ENCODE data around the gene MOXD1.

DNA sequence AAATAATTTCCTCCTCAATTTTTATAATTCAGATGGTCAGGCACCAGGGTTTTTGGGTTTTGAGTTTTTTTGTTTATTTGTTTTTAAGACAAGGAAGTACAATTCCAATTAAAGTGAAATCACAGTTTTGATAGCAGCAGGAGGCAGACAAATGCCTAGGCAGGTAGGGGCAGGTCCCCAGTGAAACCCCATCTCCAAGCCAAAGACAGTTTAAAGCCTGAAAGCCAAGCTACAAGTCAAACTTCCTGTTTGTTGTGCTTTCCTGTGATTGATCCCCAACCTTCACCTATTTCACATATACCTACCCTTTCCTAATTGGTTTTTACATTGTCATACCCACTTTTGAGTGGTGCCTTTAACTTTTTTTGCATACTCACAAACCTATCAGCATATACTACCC is 149.6 kb downstream of the MOXD1 start:
- no peak for TF ChIP-seq MXI1 (conservative IDR thresholded peaks at IDR 0.05; ENCODE audit: poor library complexity, severe bottlenecking)
- TF ChIP-seq CTCF (IDR thresholded peaks at IDR 0.05; ENCODE audit: poor library complexity, severe bottlenecking) = no peak
- no peak for TF ChIP-seq EZH2 (IDR thresholded peaks at IDR 0.05; ENCODE audit: borderline replicate concordance, insufficient read depth, low read length, poor library complexity, severe bottlenecking)
- TF ChIP-seq TAF1 (IDR thresholded peaks at IDR 0.05; ENCODE audit: low read depth) = no peak
- no peak for TF ChIP-seq EP300 (conservative IDR thresholded peaks at IDR 0.05; ENCODE audit: poor library complexity, severe bottlenecking)
- TF ChIP-seq POLR2AphosphoS5 (IDR thresholded peaks at IDR 0.05) = no peak
- TF ChIP-seq, protein P1, sequence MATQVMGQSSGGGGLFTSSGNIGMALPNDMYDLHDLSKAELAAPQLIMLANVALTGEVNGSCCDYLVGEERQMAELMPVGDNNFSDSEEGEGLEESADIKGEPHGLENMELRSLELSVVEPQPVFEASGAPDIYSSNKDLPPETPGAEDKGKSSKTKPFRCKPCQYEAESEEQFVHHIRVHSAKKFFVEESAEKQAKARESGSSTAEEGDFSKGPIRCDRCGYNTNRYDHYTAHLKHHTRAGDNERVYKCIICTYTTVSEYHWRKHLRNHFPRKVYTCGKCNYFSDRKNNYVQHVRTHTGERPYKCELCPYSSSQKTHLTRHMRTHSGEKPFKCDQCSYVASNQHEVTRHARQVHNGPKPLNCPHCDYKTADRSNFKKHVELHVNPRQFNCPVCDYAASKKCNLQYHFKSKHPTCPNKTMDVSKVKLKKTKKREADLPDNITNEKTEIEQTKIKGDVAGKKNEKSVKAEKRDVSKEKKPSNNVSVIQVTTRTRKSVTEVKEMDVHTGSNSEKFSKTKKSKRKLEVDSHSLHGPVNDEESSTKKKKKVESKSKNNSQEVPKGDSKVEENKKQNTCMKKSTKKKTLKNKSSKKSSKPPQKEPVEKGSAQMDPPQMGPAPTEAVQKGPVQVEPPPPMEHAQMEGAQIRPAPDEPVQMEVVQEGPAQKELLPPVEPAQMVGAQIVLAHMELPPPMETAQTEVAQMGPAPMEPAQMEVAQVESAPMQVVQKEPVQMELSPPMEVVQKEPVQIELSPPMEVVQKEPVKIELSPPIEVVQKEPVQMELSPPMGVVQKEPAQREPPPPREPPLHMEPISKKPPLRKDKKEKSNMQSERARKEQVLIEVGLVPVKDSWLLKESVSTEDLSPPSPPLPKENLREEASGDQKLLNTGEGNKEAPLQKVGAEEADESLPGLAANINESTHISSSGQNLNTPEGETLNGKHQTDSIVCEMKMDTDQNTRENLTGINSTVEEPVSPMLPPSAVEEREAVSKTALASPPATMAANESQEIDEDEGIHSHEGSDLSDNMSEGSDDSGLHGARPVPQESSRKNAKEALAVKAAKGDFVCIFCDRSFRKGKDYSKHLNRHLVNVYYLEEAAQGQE (IDR thresholded peaks at IDR 0.05; ENCODE audit: borderline replicate concordance) = no peak
- TF ChIP-seq RAD21 (conservative IDR thresholded peaks at IDR 0.05) = no peak
